SU-DHL-6 (cell line): ENCODE data around the gene GTF3A.

Experiments used
- EZH2phosphoT487 ChIP-seq: fragments of 200-600 bp; sonication (generic), shearing (Covaris generic); conservative IDR thresholded peaks from 2 replicates; pipeline ENCODE4 v1.6.1; 2018; ENCODE audit warnings: mild to moderate bottlenecking, antibody characterized with exemption, low read length, moderate library complexity, mixed read lengths
- TF ChIP-seq, protein P1 (sequence below): fragments of 200-600 bp; sonication (generic); IDR thresholded peaks from one replicate; pipeline ENCODE4 v1.5.1; 2017; ENCODE audit warnings: antibody characterized with exemption, mild to moderate bottlenecking, low read length, moderate library complexity; ENCODE audit not compliant: insufficient read depth, poor library complexity, severe bottlenecking

DNA sequence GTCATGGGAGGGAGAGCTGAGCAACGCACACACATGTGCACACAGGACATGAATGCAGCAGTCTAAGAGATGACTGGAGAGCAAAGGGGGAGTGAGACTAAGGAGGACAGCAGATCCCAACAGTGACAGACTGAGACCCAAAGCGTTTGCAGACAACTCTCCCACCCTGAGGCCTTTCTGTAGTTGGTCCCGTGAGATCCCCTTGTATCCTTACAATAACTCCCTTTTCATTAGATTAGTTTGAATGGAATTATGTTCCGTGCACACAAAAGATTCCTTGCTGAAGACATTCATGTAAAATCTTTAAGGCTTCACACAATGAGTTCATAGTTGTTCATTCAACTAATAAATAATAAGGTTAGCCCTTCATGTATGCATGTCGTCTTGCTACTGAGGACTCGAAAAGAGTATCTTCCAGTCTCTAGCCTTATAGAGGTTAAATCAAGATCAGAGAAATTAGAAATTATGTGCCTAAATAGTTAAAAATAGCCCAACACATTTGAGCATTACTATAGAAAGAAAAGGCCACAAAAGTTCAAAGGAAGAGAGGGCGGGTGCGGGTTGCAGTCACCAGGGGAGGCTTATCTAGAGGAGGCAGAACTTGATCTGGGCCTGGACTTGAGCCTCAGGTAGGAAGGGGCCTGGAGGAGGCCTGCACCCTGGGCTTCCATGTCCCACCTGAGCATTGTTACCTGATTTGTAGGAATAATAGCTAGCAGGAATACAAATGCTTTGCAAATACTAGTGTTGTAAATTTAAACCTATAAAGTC is 3.1 kb upstream of the GTF3A start:
- TF ChIP-seq EZH2phosphoT487: no peak
- TF ChIP-seq, protein P1, sequence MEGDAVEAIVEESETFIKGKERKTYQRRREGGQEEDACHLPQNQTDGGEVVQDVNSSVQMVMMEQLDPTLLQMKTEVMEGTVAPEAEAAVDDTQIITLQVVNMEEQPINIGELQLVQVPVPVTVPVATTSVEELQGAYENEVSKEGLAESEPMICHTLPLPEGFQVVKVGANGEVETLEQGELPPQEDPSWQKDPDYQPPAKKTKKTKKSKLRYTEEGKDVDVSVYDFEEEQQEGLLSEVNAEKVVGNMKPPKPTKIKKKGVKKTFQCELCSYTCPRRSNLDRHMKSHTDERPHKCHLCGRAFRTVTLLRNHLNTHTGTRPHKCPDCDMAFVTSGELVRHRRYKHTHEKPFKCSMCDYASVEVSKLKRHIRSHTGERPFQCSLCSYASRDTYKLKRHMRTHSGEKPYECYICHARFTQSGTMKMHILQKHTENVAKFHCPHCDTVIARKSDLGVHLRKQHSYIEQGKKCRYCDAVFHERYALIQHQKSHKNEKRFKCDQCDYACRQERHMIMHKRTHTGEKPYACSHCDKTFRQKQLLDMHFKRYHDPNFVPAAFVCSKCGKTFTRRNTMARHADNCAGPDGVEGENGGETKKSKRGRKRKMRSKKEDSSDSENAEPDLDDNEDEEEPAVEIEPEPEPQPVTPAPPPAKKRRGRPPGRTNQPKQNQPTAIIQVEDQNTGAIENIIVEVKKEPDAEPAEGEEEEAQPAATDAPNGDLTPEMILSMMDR: no peak
